ENCODE data around the gene TMEM106A. TPM values are rescaled to one million over a fixed set of nuclear protein-coding genes. Genes with fewer than 3 reads are reported as not detected.
"Not testable (repeated sequence)": the region's sequence is repeated elsewhere in the genome, so short reads cannot be mapped to it uniquely, and the experiment has no call there.

Gene TMEM106A, protein sequence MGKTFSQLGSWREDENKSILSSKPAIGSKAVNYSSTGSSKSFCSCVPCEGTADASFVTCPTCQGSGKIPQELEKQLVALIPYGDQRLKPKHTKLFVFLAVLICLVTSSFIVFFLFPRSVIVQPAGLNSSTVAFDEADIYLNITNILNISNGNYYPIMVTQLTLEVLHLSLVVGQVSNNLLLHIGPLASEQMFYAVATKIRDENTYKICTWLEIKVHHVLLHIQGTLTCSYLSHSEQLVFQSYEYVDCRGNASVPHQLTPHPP
- total RNA-seq (2012; rRNA removed): 2.8 and 3.0 TPM in 2 replicates

DNA sequence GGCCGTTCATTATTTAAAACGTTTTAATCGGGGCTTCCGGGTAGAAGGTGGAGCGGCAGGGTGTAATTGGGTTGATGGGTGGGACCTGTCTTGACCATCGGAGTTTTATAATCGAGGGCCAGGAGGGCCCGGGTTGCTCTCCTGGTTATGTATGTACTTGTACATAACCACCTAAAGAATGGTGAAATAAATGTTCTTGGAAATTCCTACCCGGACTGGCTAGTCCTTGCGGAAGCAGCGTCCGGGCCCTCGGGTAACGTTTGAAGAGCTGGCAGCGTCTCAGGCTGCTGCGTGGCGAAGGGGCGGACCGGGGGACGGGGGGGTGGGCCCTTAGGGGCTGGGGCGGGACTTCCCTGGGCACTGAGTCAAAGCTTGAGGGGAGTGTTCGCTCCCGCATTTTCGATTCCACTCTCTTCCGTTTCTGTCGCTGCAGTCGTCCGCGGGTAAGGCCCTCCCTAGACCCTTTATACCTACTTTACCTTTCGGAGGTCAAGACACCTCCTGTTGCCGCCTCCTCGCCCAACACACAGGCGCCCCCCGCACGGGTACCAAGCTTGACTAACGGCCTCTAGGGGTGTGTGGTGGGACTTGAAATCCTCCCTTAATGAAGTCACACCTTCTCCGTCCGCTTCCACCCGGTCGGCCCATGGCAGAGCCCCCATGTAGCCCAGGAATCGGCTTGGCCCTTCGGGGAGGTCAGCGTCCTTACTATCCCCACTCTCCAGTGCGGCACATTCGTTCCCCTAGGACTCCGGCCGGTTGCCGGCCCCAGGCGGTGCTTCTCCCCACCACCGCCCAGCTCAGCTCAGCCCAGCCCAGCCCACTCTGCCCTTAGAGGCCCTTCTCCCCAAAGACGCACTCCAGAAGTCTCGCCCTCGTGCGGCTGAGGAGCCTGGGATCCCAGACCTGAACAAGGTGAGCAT, at the start of gene TMEM106A:
TSS of gene TMEM106A (plus strand) at position 396 of the 923 bp plus-strand sequence. CDS start 1,167 bp downstream, outside the sequence.
- Histone ChIP-seq H3K4me1 (ENCODE audit: control insufficient read depth, insufficient read depth, low read length) (peaks cover 28% of the 10 kb centered on the region), H3K4me3 (ENCODE audit: low read length) (peak within 1 kb of the TSS; percentile 86), H3K9me3 (replicated peaks; ENCODE audit: low read length) (no peaks in the 10 kb centered on the region), H3K27me3 (ENCODE audit: control insufficient read depth, insufficient read depth, low read length) (no peaks in the 10 kb centered on the region), H3K9ac (ENCODE audit: low read depth, low read length) (peak within 1 kb of the TSS; percentile 82), H3K36me3 (ENCODE audit: insufficient read depth, low read length) (peaks cover 55% of the 10 kb centered on the region), H3K4me2 (ENCODE audit: low read length) (peak within 1 kb of the TSS; percentile 99)

DNA sequence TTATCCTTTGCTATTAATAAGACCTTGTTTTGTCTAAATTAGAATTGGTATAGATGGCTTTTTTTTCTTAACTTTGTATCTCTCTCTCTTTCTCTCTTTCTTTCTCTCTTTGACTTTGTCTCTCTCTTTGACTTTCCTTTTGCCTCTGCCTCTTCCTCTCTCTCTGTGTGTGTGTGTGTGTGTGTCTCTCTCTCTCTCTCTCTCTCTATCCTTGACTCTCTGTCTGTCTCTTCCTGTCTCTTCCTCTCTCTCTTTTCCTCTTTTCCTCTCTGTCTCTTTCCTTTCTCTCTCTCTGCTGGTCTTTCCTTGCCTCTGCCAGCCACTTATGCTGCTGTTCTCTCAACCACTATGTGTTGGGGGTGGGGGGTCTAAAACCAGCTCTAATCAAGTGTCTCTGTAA, 45.7 kb upstream of the TMEM106A start:
- H3K27me3 ChIP-seq (ENCODE audit: control insufficient read depth, insufficient read depth, low read length); H3K36me3 ChIP-seq (ENCODE audit: insufficient read depth, low read length); H3K4me2 ChIP-seq (ENCODE audit: low read length); H3K9me3 ChIP-seq (replicated peaks; ENCODE audit: low read length); H3K9ac ChIP-seq (ENCODE audit: low read depth, low read length); H3K4me3 ChIP-seq (ENCODE audit: low read length); H3K4me1 ChIP-seq (ENCODE audit: control insufficient read depth, insufficient read depth, low read length): not testable (repeated sequence)

DNA sequence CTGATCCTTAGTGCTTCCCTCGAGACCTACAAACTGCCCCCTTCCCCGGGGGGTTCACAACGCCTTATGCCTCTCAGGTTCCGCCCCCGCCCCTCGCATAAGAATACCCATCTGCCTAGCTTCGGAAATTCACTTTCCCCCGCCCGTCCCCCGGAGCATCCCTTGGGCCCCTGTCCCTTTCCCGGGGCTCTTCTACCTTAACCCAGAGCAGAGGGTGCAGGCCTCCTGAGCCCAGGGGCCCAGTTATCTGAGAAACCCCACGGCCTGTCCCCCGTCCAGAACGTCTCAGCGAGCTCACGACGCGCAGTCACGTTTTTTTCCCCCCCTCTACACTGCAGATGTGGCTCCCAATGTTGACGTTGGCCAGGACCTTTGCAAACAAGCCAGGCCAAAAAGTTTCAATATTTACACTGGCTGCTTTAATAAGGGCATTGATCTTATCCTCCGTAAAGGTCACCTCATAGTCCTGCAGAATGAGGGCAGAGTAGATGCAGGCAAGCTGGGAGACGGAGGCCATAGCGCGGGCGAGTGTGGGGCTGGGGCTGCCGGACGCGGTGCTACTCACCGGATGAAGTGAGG, 42.0 kb upstream of the TMEM106A start:
- H3K9ac ChIP-seq (ENCODE audit: low read depth, low read length): peak overlapping the region; percentile 95
- H3K4me3 ChIP-seq (ENCODE audit: low read length): peak overlapping the region; percentile 86
- H3K9me3 ChIP-seq (replicated peaks; ENCODE audit: low read length): no peaks in the 10 kb centered on the region
- H3K4me2 ChIP-seq (ENCODE audit: low read length): peak overlapping the region; percentile 93
- H3K36me3 ChIP-seq (ENCODE audit: insufficient read depth, low read length): no peaks in the 10 kb centered on the region
- H3K4me1 ChIP-seq (ENCODE audit: control insufficient read depth, insufficient read depth, low read length): peaks cover 18% of the 10 kb centered on the region
- no peaks in the 10 kb centered on the region for H3K27me3 ChIP-seq (ENCODE audit: control insufficient read depth, insufficient read depth, low read length)

DNA sequence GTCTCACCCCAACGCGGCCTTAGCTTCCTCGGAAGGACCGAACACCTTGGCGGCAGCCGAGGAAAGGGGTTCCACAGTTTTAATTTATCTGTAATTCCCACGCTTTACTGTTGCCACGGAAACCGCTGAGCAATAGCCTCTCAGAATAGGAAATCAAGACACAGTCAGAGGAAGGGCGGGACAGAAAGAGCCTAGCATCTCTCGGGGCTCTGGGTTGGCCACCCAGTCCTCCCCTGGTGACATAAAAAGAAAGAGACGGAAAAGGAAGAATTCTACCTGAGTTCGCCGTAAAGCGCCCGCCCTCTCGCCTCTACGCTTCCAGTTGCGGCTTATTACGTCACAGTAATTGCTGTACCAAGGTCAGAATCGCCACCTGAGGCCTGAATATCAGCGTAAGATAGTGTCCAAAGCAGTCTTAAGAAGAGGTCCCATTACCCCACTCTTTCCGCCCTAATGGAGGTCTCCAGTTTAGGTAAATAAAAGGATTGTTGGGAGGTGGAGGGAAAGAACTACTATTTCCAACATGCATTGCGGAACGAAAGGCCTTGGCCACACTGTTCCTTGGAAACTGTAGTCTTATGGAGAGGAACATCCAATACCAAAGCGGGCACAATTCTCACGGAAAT, 41.4 kb upstream of the TMEM106A start:
- H3K4me1 ChIP-seq (ENCODE audit: control insufficient read depth, insufficient read depth, low read length): peaks cover 18% of the 10 kb centered on the region
- no peaks in the 10 kb centered on the region for H3K9me3 ChIP-seq (replicated peaks; ENCODE audit: low read length)
- H3K4me2 ChIP-seq (ENCODE audit: low read length): peak overlapping the region; percentile 93
- H3K4me3 ChIP-seq (ENCODE audit: low read length): peak overlapping the region; percentile 86
- no peaks in the 10 kb centered on the region for H3K36me3 ChIP-seq (ENCODE audit: insufficient read depth, low read length)
- peak overlapping the region; percentile 95 for H3K9ac ChIP-seq (ENCODE audit: low read depth, low read length)
- no peaks in the 10 kb centered on the region for H3K27me3 ChIP-seq (ENCODE audit: control insufficient read depth, insufficient read depth, low read length)

DNA sequence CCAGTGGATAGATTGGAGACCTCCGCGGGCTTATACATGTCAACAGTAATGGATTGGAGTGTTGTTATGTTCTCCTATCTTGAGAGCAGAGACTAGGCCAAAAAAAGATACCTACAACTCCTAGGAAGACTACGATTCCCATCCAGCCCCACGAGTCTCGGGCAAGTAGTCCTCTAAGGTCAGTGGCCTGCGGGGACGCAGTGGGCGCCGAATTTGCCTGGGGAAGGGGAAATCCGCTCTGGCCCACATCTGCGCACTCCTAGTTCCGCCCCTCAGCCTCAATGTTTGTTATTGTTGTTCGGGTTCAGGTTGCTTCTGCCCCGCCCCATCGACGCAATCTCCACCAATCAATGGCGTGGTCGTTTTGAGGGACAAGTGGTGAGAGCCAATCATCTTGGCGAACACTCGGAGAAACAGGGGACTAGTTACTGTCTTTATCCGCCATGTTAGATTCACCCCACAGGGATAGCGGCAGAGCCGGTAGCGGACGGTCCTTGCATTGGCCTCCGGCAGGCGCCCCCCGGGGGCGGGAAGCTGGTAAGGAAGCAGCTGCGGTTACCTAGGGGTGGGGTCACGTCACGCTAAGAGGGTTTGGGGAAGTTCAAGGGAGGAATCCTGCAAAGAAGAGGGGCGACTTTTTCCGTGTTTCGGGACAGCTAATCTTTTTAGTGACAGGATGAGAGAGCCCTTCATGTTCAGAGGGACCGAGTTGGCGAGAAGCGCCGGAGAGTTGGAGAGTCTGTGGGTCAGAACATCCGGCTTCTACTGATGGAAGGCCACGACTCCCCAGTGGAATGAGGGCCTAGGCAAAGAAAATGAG, 40.7 kb upstream of the TMEM106A start, which contains the start of gene NBR1:
TSS of gene NBR1 (plus strand) at position 449 of the 820 bp plus-strand sequence. CDS start 4,586 bp downstream, outside the sequence.
- Histone ChIP-seq H3K4me3 (ENCODE audit: low read length) (peak within 1 kb of the TSS; percentile 86), H3K4me2 (ENCODE audit: low read length) (peak within 1 kb of the TSS; percentile 93), H3K9ac (ENCODE audit: low read depth, low read length) (peak within 1 kb of the TSS; percentile 95), H3K27me3 (ENCODE audit: control insufficient read depth, insufficient read depth, low read length) (no peaks in the 10 kb centered on the region), H3K36me3 (ENCODE audit: insufficient read depth, low read length) (peaks cover 6% of the 10 kb centered on the region), H3K4me1 (ENCODE audit: control insufficient read depth, insufficient read depth, low read length) (peaks cover 23% of the 10 kb centered on the region), H3K9me3 (replicated peaks; ENCODE audit: low read length) (no peaks in the 10 kb centered on the region)

DNA sequence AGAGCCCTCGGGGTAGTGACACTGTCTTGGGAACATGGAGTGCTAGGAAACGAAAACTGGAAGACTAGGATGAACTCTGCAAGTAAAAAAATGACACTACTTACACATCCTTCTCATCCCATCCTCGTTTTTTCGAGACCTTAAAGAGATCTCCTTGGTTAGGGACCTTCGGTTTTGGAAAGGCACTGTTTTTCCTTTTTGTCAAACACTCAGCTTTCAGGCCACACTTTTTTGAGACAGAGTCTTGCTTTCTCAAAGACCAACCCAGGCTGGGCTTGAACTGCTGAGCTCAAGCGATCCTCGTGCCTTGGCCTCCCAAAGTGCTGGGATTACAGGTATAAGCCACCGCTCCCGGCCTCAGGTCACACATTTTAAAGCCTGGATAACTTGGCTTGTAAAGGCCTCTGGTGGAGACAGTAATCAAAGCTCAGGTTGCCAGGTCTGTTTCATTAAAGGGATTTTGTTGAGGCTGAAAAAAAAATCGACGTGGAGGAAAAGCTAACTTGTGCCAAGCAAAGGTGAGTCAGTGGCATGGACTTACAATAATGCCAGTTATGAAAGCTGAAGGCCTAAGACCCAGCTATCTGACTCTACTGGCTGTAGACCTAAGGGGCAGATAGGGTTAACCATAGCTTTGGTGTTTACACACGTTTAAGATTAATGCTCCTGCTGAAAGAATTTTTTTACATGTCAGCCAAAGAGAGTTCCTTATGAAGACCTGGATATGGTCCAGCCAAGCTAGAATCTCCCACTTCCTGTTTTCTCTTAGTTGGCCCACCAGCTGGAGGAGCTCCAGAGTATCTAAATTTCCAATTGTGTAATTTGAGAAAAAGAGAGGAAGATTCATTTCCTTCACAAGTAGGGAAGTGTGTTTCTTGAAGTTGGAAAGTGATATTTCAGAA, 39.8 kb upstream of the TMEM106A start:
- no peaks in the 10 kb centered on the region for H3K9me3 ChIP-seq (replicated peaks; ENCODE audit: low read length)
- H3K4me1 ChIP-seq (ENCODE audit: control insufficient read depth, insufficient read depth, low read length): peaks cover 23% of the 10 kb centered on the region
- peak overlapping the region; percentile 86 for H3K4me3 ChIP-seq (ENCODE audit: low read length)
- peak overlapping the region; percentile 95 for H3K9ac ChIP-seq (ENCODE audit: low read depth, low read length)
- H3K4me2 ChIP-seq (ENCODE audit: low read length): peak overlapping the region; percentile 93
- peaks cover 13% of the 10 kb centered on the region for H3K36me3 ChIP-seq (ENCODE audit: insufficient read depth, low read length)
- no peaks in the 10 kb centered on the region for H3K27me3 ChIP-seq (ENCODE audit: control insufficient read depth, insufficient read depth, low read length)

DNA sequence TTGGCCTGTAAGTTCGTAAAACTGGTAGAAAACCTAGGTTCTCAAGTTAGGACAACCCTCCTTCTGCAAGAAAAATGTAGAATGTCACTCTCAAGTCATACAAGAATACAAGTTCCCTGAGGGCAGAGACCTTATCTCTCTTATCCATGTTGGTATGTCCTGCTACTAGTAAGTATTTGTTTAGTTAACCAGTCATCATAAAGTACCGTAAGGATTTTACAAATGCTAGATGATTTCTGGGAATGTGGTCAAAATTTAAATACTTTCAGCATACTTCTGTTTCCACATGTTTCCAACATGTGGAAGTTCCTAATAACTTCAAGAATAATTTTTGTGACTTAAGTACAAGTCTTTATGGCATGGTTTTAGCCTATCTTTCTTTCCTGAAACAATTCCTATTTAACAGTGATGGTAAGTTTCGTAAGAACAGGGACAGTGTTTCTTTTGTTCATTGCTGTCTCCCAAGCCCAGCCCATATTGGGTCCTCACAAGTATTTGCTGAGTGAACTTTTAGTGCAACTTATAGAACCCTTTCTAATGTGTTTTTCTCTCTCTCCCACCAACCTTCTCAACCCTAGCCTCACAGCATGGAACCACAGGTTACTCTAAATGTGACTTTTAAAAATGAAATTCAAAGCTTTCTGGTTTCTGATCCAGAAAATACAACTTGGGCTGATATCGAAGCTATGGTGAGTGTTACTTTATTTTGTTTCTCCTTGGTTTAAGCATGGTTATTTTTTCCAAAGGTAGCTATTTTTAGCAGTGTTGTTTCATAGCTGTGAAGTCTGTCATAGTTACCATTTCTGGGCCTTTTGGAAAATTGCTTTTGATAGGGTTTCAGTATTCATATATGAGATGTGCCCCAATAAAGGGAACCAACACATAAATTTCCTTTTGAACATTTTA, 36.2 kb upstream of the TMEM106A start:
- H3K36me3 ChIP-seq (ENCODE audit: insufficient read depth, low read length): peaks cover 44% of the 10 kb centered on the region
- H3K4me3 ChIP-seq (ENCODE audit: low read length): no peak overlapping the region
- H3K27me3 ChIP-seq (ENCODE audit: control insufficient read depth, insufficient read depth, low read length): no peaks in the 10 kb centered on the region
- no peak overlapping the region for H3K9ac ChIP-seq (ENCODE audit: low read depth, low read length)
- no peaks in the 10 kb centered on the region for H3K9me3 ChIP-seq (replicated peaks; ENCODE audit: low read length)
- peaks cover 17% of the 10 kb centered on the region for H3K4me1 ChIP-seq (ENCODE audit: control insufficient read depth, insufficient read depth, low read length)
- H3K4me2 ChIP-seq (ENCODE audit: low read length): peak overlapping the region; percentile 7

DNA sequence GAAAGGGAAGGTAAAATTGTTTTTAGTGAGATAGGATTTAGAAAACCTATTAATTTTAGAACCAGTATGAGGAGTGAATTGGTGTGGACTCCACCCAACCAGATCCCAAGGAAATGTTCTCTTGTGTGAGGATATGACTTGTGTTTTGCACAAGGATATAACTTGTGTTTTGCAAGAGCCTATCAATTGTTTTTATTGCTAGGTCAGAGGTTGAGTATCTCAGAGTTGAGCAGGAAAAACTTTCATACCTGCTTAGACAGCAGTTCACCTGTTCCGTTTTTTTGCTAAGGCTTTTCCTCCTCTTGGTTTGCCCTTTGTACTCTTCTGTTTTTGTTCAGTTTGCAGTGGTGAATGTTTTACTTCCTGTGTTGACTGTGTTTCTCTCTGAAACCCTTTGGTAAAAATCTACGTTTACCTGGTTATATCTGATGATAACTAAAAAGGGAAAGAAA, 35.5 kb upstream of the TMEM106A start:
- no peaks in the 10 kb centered on the region for H3K27me3 ChIP-seq (ENCODE audit: control insufficient read depth, insufficient read depth, low read length)
- H3K9ac ChIP-seq (ENCODE audit: low read depth, low read length): no peak overlapping the region
- H3K9me3 ChIP-seq (replicated peaks; ENCODE audit: low read length): no peaks in the 10 kb centered on the region
- no peak overlapping the region for H3K4me3 ChIP-seq (ENCODE audit: low read length)
- H3K4me1 ChIP-seq (ENCODE audit: control insufficient read depth, insufficient read depth, low read length): peaks cover 17% of the 10 kb centered on the region
- no peak overlapping the region for H3K4me2 ChIP-seq (ENCODE audit: low read length)
- H3K36me3 ChIP-seq (ENCODE audit: insufficient read depth, low read length): peaks cover 51% of the 10 kb centered on the region

DNA sequence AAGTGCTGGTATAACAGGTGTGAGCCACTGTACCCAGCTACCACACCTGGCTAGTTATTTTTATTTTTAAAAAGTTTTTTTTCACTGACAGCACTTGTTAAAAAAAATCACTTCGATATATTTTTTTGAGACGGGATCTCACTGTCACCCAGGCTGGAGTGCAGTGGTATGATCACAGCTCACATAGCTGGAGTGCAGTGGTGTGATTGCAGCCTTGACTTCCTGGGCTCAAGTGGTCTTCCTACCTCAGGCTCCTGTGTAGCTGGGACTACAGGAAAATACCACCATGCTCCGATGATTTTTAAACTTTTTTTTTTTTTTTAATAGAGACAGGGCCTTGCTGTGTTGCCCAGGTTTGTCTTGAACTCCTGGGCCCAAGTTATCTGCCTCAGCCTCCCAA, 27.8 kb upstream of the TMEM106A start:
- Histone ChIP-seq H3K4me3 (ENCODE audit: low read length) (no peak overlapping the region), H3K4me2 (ENCODE audit: low read length) (no peak overlapping the region), H3K27me3 (ENCODE audit: control insufficient read depth, insufficient read depth, low read length) (no peaks in the 10 kb centered on the region), H3K9me3 (replicated peaks; ENCODE audit: low read length) (no peaks in the 10 kb centered on the region), H3K4me1 (ENCODE audit: control insufficient read depth, insufficient read depth, low read length) (no peaks in the 10 kb centered on the region), H3K36me3 (ENCODE audit: insufficient read depth, low read length) (peaks cover 40% of the 10 kb centered on the region), H3K9ac (ENCODE audit: low read depth, low read length) (no peak overlapping the region)
